Stimulated activated CD4-positive, alpha-beta T cell treated with anti-CD3 and anti-CD28 coated beads, TNF-alpha, amount 100 ng/mL, for 24 hours (primary cell): Measurements from ENCODE around the gene KIFAP3.
"Not testable (repeated sequence)": the region's sequence is repeated elsewhere in the genome, so short reads cannot be mapped to it uniquely, and the experiment has no call there.

Experiments
- DNase-seq, 3 experiments: peaks; one replicate each; pipeline ENCODE4 v3.0.0-alpha.2; 2020; ENCODE audit warnings: low read depth in 3 of 3

The KIFAP3 gene

GRCh38 chr1:169889871-169890270 is 184.6 kb downstream of the KIFAP3 start:
- no peak for DNase-seq

DNA sequence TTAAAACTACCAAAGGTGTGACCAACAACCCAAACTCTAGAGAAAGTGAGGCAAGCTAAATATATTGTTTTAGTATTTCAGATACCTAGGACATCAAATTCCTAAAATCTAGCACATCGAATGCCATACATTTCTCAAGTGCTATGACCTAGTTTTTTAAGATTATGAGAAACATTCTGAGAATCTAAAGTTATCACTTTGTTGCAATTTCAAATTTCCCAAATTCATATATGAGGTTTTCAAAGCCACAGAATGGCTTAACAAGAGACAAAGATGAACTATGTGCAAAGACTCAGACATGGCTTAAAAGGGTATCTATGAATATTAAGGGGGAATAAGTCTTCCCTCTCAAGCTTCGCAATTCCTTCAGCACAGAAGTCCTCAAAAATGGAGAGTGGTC is 187.6 kb downstream of the KIFAP3 start:
- DNase-seq = no peak

GRCh38 chr1:169886422-169886821 is 188.1 kb downstream of the KIFAP3 start:
- DNase-seq = no peak

GRCh38 chr1:169885207-169885606 is 189.3 kb downstream of the KIFAP3 start:
- no peak for DNase-seq

DNA sequence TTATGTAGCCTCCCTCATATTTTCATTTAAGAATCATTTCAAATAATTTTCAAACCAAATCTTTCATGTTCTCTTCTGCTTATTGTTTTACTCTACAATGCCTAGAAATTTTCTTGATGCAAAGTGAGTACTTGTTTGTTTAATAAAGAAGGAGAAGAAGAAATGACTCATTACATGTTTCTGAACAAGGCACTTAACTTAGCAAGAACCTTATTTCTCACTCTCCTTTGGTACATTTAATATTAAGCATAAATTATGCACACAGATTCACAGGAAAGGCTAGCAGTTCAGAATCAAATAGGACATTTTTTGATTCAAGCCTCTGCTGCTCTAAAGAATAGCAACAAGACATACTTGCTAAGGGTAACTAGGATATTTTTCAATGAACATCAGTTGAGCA is 189.9 kb downstream of the KIFAP3 start:
- DNase-seq = no peak

- DNase-seq = no peak
Observed at GRCh38 chr1:169882039-169882511, 192.4 kb downstream of the KIFAP3 start.

GRCh38 chr1:169879034-169879840 is 195.3 kb downstream of the KIFAP3 start:
- no peak for DNase-seq

DNA sequence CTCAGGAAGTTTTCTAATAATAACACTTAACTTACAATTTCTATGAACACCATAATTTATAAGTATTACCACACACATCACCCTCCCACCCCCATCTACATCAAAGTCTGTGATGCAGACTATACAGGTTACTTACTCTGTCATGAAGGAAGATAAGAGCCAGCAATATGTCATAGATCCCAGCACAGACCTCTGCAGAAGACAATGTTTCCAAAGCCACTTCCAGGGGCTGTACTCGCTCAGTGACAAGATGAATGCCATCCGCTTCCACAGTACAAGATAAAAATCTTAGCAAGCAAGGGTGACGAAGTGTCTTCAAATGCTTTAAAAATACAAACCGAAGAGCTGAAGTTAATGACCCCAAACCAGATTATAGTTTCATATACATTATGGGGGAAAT is 196.0 kb downstream of the KIFAP3 start:
- DNase-seq = no peak

DNA sequence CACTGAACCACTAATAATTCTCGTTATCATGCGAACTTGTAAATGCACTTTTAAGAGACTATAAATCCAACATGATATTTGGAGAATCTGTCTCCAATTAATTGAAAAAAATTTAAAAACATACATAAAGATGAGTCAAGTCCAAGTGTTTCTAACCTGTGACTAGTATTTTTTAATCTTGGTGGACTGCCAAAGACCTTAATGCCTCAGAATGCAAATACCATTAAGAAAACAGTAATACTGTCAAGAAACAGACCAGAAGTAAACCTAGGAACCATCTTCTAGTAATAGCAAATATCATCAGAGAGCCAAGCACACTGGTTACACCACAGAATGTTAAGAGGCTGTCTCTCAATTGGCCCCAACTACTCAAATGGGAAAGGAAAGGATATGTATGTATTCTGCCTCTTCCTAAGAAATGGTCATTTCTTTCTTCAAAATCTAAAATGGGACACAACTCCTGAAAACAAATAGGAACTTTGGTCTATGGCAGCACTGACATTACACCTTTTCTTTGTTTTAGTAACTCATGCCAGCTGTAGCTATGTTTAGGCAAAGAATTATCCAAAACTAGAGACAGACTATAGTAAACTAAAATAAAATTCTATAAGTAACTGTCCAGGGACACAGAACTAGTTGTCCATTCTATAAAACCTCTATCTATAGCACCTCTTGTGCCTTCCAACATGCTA is 196.5 kb downstream of the KIFAP3 start:
- DNase-seq = no peak

DNA sequence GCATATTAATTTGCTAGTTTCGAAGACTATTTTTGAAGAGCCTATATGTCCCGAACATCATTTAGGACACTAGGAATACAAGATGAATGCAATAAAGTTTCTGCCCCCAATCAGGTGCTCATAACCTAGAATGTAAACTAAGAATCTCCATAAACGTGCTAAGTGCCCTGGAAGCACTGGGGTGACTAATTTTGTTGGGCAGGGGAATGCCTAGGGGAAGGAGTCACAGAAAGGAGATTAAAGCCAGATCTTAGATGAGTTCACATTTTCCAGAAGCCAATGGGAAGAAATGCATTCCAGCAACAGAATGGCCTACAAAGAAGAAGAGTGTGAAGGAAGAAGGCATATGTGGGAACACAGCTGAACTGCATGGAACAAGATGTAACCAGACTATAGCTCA is 200.3 kb downstream of the KIFAP3 start:
- DNase-seq = no peak

- no peak for DNase-seq
Observed at GRCh38 chr1:169873582-169874199, 200.8 kb downstream of the KIFAP3 start.

- DNase-seq = no peak
Observed at GRCh38 chr1:169872906-169873305, 201.6 kb downstream of the KIFAP3 start.

GRCh38 chr1:169871988-169872387 is 202.5 kb downstream of the KIFAP3 start:
- not testable (repeated sequence) for DNase-seq
